ENCODE results near the gene BANF2. TPM values are rescaled to one million over a fixed set of nuclear protein-coding genes. Genes with fewer than 3 reads are reported as not detected.

The BANF2 gene
- total RNA-seq, 4 donors from 2014 or later: not detected

DNA sequence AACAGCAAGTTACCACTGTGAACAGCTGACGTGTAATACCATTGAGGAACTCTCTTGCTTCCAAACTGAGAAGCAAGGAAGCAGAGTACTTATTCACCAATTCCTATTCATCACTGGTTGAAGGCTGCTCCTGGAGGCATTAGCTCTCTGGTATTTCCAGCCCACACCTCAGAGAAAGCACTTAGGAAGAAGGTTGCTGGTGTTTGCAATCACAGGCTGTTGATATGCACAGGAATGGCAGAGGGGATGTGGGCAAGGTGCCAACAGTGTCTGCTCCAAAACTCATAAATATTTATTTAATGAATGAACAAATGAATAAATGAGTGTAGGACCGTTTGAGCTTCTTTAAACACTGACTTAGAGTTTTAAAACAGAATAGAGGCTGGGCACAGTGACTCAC lies 10.8 kb upstream of the BANF2 start:
- Histone ChIP-seq H3K27ac (no peak overlapping the region), H3K27me3 (no peaks in the 10 kb centered on the region), H3K4me1 (peaks cover 9% of the 10 kb centered on the region), H3K4me3 (no peak overlapping the region), H3K9me3 (no peaks in the 10 kb centered on the region), H3K36me3 (no peaks in the 10 kb centered on the region)
- DNase-seq (ENCODE audit: low spot score in 2 of 2): no peak
- no peak for TF ChIP-seq EP300 (IDR thresholded peaks at IDR 0.05)
- TF ChIP-seq POLR2AphosphoS5 (IDR thresholded peaks at IDR 0.05): no peak
- no peak for TF ChIP-seq POLR2A (IDR thresholded peaks at IDR 0.05)
- TF ChIP-seq CTCF (IDR thresholded peaks at IDR 0.05): no peak
- WGBS: 42% methylated on average over 2 of the region's 2 CpGs

DNA sequence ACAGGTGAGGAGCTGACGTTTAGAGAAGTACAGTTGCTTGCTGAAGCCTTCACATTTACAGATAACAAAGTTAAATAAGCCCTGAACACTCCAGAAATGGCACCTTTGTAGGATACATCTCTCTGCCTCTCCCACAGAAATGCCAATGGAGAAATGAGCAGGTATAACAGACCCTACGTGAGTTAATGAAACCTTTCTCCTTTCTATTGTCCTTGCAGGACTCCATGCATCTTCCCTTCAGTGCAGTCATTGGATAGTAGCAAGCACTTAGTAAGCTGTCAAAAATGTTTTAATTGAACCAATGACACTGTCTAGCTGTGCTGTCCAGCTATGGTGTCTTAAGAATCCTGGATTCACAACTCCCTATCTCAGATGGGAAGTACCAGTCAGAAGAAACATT lies 9.6 kb upstream of the BANF2 start:
- Histone ChIP-seq H3K9me3 (no peaks in the 10 kb centered on the region), H3K36me3 (no peaks in the 10 kb centered on the region), H3K4me1 (peaks cover 11% of the 10 kb centered on the region), H3K4me3 (no peak overlapping the region), H3K27ac (no peak overlapping the region), H3K27me3 (no peaks in the 10 kb centered on the region)
- WGBS: 91% methylated on average over 2 of the region's 2 CpGs
- TF ChIP-seq POLR2A (IDR thresholded peaks at IDR 0.05) (no peak), CTCF (IDR thresholded peaks at IDR 0.05) (no peak), EP300 (IDR thresholded peaks at IDR 0.05) (no peak), POLR2AphosphoS5 (IDR thresholded peaks at IDR 0.05) (no peak)
- DNase-seq (ENCODE audit: low spot score in 2 of 2): no peak

DNA sequence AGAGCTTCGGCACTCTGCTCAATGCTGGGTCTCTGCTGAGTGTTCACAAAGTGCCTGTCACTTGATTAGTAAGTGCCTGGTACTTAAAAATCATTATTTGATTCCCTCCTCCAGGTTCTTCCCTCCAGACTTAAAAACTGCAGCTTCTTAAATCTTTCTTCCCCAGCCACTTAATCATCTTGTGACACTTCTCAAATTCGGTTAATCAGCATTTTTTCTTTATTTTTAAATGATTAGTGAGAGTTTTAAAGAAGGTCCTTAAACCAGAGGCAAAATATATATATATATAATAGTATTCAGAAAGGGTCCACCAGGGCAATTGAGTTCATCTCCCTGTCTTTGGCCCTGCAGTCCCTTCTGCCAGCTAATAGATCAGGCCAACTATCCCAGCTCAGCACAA lies 8.0 kb upstream of the BANF2 start:
- Histone ChIP-seq H3K36me3 (no peaks in the 10 kb centered on the region), H3K27ac (no peak overlapping the region), H3K27me3 (no peaks in the 10 kb centered on the region), H3K4me1 (peaks cover 11% of the 10 kb centered on the region), H3K9me3 (no peaks in the 10 kb centered on the region), H3K4me3 (no peak overlapping the region)
- WGBS: 74% methylated on average over 2 of the region's 2 CpGs
- TF ChIP-seq CTCF (IDR thresholded peaks at IDR 0.05) (no peak), POLR2A (IDR thresholded peaks at IDR 0.05) (no peak), POLR2AphosphoS5 (IDR thresholded peaks at IDR 0.05) (no peak), EP300 (IDR thresholded peaks at IDR 0.05) (no peak)
- DNase-seq (ENCODE audit: low spot score in 2 of 2): no peak

DNA sequence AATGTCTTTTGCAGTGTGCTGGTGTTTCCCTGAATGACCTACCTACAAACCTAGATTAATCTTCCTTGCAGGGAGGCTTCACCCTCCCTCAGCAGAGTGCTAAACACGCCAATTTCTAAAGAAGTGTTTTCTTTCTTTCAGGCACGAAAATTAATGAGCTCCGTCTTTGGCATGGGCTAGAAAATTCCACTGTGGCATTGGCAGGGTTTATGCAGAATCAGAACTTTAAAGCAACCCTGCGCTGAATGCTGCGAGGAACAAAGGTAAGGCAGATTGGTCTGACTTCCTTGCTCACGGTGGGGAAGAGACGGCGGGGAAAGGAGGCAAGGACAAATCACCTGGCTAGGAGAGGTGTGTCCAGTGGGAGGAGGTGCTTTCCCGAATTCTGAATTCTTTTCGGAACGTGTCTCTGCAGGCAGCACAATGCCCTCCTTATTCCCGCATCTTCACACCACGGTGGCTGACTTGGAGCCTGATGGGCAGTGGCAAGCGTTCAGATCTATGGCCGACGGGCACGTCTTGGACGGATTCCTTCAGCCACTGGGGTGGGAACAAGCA lies 6.2 kb upstream of the BANF2 start:
- Histone ChIP-seq H3K4me3 (peak overlapping the region; percentile 11), H3K9me3 (no peaks in the 10 kb centered on the region), H3K4me1 (peaks cover 11% of the 10 kb centered on the region), H3K27ac (peak overlapping the region; percentile 11), H3K36me3 (no peaks in the 10 kb centered on the region), H3K27me3 (no peaks in the 10 kb centered on the region)
- DNase-seq (ENCODE audit: low spot score in 2 of 2): no peak
- no peak for TF ChIP-seq POLR2AphosphoS5 (IDR thresholded peaks at IDR 0.05)
- TF ChIP-seq POLR2A (IDR thresholded peaks at IDR 0.05): no peak
- no peak for TF ChIP-seq EP300 (IDR thresholded peaks at IDR 0.05)
- TF ChIP-seq CTCF (IDR thresholded peaks at IDR 0.05): no peak
- WGBS: 24% methylated on average over 18 of the region's 18 CpGs

- WGBS: 82% methylated on average over 3 of the region's 3 CpGs
- Histone ChIP-seq H3K27ac (no peak overlapping the region), H3K9me3 (no peaks in the 10 kb centered on the region), H3K36me3 (no peaks in the 10 kb centered on the region), H3K27me3 (no peaks in the 10 kb centered on the region), H3K4me3 (no peak overlapping the region), H3K4me1 (peaks cover 11% of the 10 kb centered on the region)
- TF ChIP-seq EP300 (IDR thresholded peaks at IDR 0.05) (no peak), CTCF (IDR thresholded peaks at IDR 0.05) (no peak), POLR2AphosphoS5 (IDR thresholded peaks at IDR 0.05) (no peak), POLR2A (IDR thresholded peaks at IDR 0.05) (no peak)
- no peak for DNase-seq (ENCODE audit: low spot score in 2 of 2)
These were observed 5.0 kb upstream of the BANF2 start for GRCh38 chr20:17694767-17695166.

Measured in suprapubic skin (tissue), 4 donors.